Common myeloid progenitor, CD34-positive (primary cell): ENCODE results near the gene FAM120C.

ENCODE experiments used
- CTCF ChIA-PET: fragments of 350-600 bp; sonication (Branson Sonifier 250); formaldehyde crosslinking; loops from one replicate; lab custom pipeline; 2021; ENCODE audit warnings: antibody characterized with exemption; lab: Charles Lee
- POLR2A ChIA-PET: fragments of 350-600 bp; sonication (Branson Sonifier 250); formaldehyde crosslinking; loops from one replicate; lab custom pipeline; 2021; ENCODE audit warnings: antibody characterized with exemption; lab: Charles Lee
- DNase-seq, 3 donors: peaks; one replicate each; pipeline versions ENCODE4 v3.0.0 to v3.0.0-alpha.2; 2013
- H3K27ac ChIP-seq, 2 experiments: 1 replicate in 1 of 2; 2 replicates in 1 of 2; pipeline ENCODE4 v1.7.0; 2013; ENCODE audit warnings: inconsistent platforms in 2 of 2, low read length in 2 of 2, mild to moderate bottlenecking in 2 of 2, low read depth in 1 of 2, moderate library complexity in 1 of 2; ENCODE audit not compliant: severe bottlenecking in 2 of 2, insufficient read depth in 1 of 2, poor library complexity in 1 of 2
- H3K27me3 ChIP-seq, 5 experiments: replicated peaks in 2 of 5; 1 replicate in 3 of 5; 2 replicates in 2 of 5; pipeline versions ENCODE4 v1.6.1 to v1.7.0; 2013; ENCODE audit warnings: low read length in 4 of 5, mild to moderate bottlenecking in 2 of 5, moderate library complexity in 2 of 5, inconsistent platforms in 1 of 5; ENCODE audit not compliant: insufficient read depth in 5 of 5, control insufficient read depth in 4 of 5
- H3K36me3 ChIP-seq, 4 experiments: 1 replicate in 2 of 4; 2 replicates in 2 of 4; pipeline versions ENCODE4 v1.6.1 to v1.7.0; 2013; ENCODE audit warnings: low read length in 3 of 4, control low read depth in 1 of 4, mild to moderate bottlenecking in 1 of 4; ENCODE audit not compliant: control insufficient read depth in 4 of 4, insufficient read depth in 4 of 4
- H3K4me1 ChIP-seq, 4 experiments: 1 replicate in 3 of 4; 2 replicates in 1 of 4; pipeline versions ENCODE4 v1.6.1 to v1.7.1; 2013; ENCODE audit warnings: low read length in 3 of 4, mild to moderate bottlenecking in 3 of 4, control low read depth in 1 of 4, inconsistent platforms in 1 of 4, moderate library complexity in 1 of 4; ENCODE audit not compliant: control insufficient read depth in 4 of 4, insufficient read depth in 4 of 4; ENCODE audit errors: control extremely low read depth in 1 of 4
- H3K4me3 ChIP-seq, 7 experiments: 1 replicate in 4 of 7; 2 replicates in 3 of 7; pipeline versions ENCODE4 v1.5.1 to v1.7.0; 2013; ENCODE audit warnings: mild to moderate bottlenecking in 7 of 7, low read length in 6 of 7, moderate library complexity in 6 of 7, inconsistent platforms in 2 of 7, low read depth in 2 of 7, control low read depth in 1 of 7; ENCODE audit not compliant: insufficient read depth in 4 of 7, control insufficient read depth in 1 of 7; ENCODE audit errors: extremely low read depth in 1 of 7
- H3K9me3 ChIP-seq, 5 experiments: 1 replicate in 4 of 5; 2 replicates in 1 of 5; pipeline versions ENCODE4 v1.6.1 to v1.7.1; 2013; ENCODE audit warnings: low read length in 4 of 5, mild to moderate bottlenecking in 2 of 5, inconsistent platforms in 1 of 5, low read depth in 1 of 5, moderate library complexity in 1 of 5; ENCODE audit not compliant: control insufficient read depth in 4 of 5, insufficient read depth in 2 of 5; ENCODE audit errors: control extremely low read depth in 1 of 5
- WGBS: methylation state at CpG from one replicate; pipeline ENCODE4 v1.1.5; 2013; ENCODE audit not compliant: insufficient coverage; 5-methylcytosine and 5-hydroxymethylcytosine counted together

Gene FAM120C

DNA sequence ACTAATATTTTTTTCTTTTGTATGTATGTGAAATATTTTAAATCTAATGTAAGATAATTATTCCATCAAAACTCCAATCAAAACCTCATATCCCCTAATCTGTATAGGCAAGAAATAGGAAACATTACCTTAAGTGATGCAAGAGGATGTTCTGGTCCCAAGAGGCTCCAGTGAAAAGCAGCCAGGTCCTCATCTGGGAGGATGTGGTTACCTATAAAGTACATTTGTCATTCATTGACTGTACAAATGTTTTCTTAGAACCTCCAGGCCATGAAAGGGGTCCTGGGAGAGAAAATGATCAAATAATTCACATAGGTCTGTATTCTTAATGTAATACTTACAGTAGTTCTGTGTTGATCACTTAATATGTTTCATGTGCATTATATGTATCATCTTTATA, 25.5 kb downstream of the FAM120C start:
- CTCF ChIA-PET: no interaction called here
- no peaks in the 10 kb centered on the region for H3K9me3 ChIP-seq
- POLR2A ChIA-PET: no interaction called here
- no peaks in the 10 kb centered on the region for H3K4me1 ChIP-seq
- no peaks in the 10 kb centered on the region for H3K27me3 ChIP-seq
- no peak overlapping the region for H3K4me3 ChIP-seq
- H3K27ac ChIP-seq: no peak overlapping the region
- DNase-seq: no peak
- H3K36me3 ChIP-seq: peaks cover 0 to 13% (median 1%) of the 10 kb centered on the region in 4 experiments

- H3K27me3 ChIP-seq: no peaks in the 10 kb centered on the region
- no peaks in the 10 kb centered on the region for H3K4me1 ChIP-seq
- no peak overlapping the region for H3K27ac ChIP-seq
- POLR2A ChIA-PET: no interaction called here
- WGBS: 65% methylated on average over 2 of the region's 2 CpGs
- H3K4me3 ChIP-seq: no peak overlapping the region
- peaks cover 7 to 24% (median 8%) of the 10 kb centered on the region in 4 experiments for H3K36me3 ChIP-seq
- CTCF ChIA-PET: no interaction called here
- DNase-seq: no peak
- H3K9me3 ChIP-seq: no peaks in the 10 kb centered on the region
Measured at GRCh38 chrX:54134269-54134668, 48.8 kb downstream of the FAM120C start.

DNA sequence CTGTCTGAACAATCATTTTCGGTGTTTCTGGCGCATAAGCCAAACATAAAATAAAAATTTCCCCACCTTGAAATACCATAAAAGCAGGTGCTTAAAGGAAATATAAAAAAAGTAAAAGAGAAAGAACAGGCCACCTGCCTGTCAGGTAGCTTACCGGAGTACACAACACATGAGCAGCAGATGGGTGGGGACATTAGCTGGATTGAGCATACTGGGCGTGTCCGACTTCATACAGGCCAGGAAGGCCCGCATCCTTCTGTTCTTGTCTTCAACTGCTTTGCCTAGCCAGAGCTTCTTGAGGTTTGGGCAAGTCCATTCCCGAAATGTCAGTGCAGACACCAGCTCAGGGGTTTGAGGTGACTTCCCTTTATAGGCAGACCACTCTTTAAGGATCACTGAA, 66.7 kb downstream of the FAM120C start:
- Histone ChIP-seq H3K36me3 (no peaks in the 10 kb centered on the region), H3K4me1 (no peaks in the 10 kb centered on the region), H3K9me3 (no peaks in the 10 kb centered on the region), H3K4me3 (no peak overlapping the region), H3K27ac (no peak overlapping the region), H3K27me3 (no peaks in the 10 kb centered on the region)
- DNase-seq: no peak
- ChIA-PET CTCF (no interaction called here), POLR2A (no interaction called here)
- 73% methylated on average over 5 of the region's 7 CpGs for WGBS

DNA sequence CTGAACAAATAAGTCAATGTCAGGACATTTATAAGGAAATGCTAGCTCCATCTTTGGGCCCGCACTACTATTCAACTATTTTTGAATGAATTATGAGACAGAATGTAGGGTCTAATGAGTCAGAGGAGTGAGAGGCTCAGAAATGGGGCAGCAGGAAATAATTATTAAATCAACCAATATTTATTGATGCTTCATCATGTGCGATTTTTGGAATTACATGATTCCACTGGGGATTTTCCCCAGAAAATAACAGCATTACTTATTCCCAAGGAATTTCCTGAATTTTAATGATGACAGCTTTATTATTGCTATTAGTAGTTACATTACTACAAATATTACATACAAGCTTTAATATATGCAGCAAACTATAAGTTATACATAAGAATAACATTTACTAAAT, 89.5 kb downstream of the FAM120C start:
- H3K36me3 ChIP-seq: peaks cover 0 to 3% (median 0%) of the 10 kb centered on the region in 4 experiments
- no CpG with 5 or more reads among the region's 2 CpGs for WGBS
- DNase-seq: no peak
- no peak overlapping the region for H3K4me3 ChIP-seq
- ChIA-PET POLR2A (no interaction called here), CTCF (no interaction called here)
- H3K27ac ChIP-seq: no peak overlapping the region
- H3K9me3 ChIP-seq: no peaks in the 10 kb centered on the region
- H3K27me3 ChIP-seq: no peaks in the 10 kb centered on the region
- H3K4me1 ChIP-seq: no peaks in the 10 kb centered on the region

DNA sequence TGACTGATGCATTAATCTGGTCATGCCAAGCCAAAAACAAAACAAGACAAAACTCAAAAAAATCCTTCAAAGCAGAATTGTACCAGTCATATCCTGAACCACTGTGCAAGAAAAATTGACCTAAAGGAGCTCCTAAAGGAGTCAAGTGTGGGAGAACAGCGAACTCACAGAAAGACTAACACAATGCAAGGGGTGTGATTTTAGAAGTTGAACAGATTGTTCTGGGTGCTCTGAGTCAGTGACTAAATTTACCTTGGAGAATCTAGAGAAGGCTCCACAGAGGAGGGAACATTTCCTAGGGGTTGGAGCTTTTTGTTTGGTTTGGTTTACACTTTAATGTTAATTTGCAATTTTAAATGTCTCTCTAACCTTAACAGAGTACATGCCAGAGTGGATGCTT, 89.9 kb downstream of the FAM120C start:
- ChIA-PET POLR2A (no interaction called here), CTCF (no interaction called here)
- DNase-seq: no peak
- H3K27me3 ChIP-seq: no peaks in the 10 kb centered on the region
- no peak overlapping the region for H3K4me3 ChIP-seq
- no peaks in the 10 kb centered on the region for H3K9me3 ChIP-seq
- no peaks in the 10 kb centered on the region for H3K4me1 ChIP-seq
- H3K36me3 ChIP-seq: peaks cover 0 to 3% (median 0%) of the 10 kb centered on the region in 4 experiments
- H3K27ac ChIP-seq: no peak overlapping the region
- WGBS: 71% methylated on average over 1 of the region's 1 CpG

GRCh38 chrX:54090880-54091279, 92.2 kb downstream of the FAM120C start:
- Histone ChIP-seq H3K4me1 (no peaks in the 10 kb centered on the region), H3K36me3 (peaks cover 0 to 4% (median 2%) of the 10 kb centered on the region in 4 experiments), H3K27ac (no peak overlapping the region), H3K4me3 (no peak overlapping the region), H3K9me3 (no peaks in the 10 kb centered on the region), H3K27me3 (no peaks in the 10 kb centered on the region)
- no peak for DNase-seq
- POLR2A ChIA-PET: no interaction called here
- WGBS: no CpG with 5 or more reads among the region's 2 CpGs
- CTCF ChIA-PET: no interaction called here

DNA sequence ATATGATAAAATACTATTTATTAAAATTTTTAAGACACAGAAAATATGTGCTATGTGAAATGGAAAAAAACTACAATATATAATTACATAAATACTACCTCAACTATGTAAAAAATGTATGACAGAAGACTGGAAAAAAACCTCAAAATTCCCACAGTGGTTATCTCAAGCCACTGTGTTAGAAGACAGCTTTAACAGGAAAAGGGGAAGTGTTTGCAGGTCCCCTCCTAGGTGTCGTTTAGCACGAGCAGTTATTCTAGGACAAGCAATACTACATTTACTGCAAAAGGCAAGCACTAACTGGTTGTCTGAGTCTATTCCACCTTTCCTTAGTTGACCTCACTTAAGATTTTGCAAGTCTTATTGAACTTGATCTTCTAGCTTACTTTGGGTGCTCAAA, 93.9 kb downstream of the FAM120C start:
- ChIA-PET CTCF (no interaction called here), POLR2A (no interaction called here)
- H3K4me1 ChIP-seq: no peaks in the 10 kb centered on the region
- no peak for DNase-seq
- no peak overlapping the region for H3K4me3 ChIP-seq
- no peak overlapping the region for H3K27ac ChIP-seq
- WGBS: 75% methylated on average over 2 of the region's 2 CpGs
- H3K36me3 ChIP-seq: peaks cover 0 to 10% (median 2%) of the 10 kb centered on the region in 4 experiments
- no peaks in the 10 kb centered on the region for H3K9me3 ChIP-seq
- H3K27me3 ChIP-seq: no peaks in the 10 kb centered on the region
